Measurements from ENCODE around the gene THAP4.

THAP4 gene

GRCh38 chr2:241615041-241615440 is 21.9 kb downstream of the THAP4 start:
- H3K4me3 ChIP-seq (ENCODE audit: low read depth, low read length), result no peak overlapping the region
- no peak for DNase-seq
- no peaks in the 10 kb centered on the region for H3K36me3 ChIP-seq (replicated peaks)
- no peak overlapping the region for H3K27ac ChIP-seq
- TF ChIP-seq CTCF (IDR thresholded peaks at IDR 0.05; ENCODE audit: low read depth, low read length, missing control alignments), result no peak
- no peaks in the 10 kb centered on the region for H3K27me3 ChIP-seq (replicated peaks)
- in situ Hi-C loops (cut with HindIII; ENCODE audit: low pct_ligation_motif_present, low sequenced_read_pairs), result no loop called here

- in situ Hi-C loops (cut with HindIII; ENCODE audit: low pct_ligation_motif_present, low sequenced_read_pairs), result no loop called here
- Histone ChIP-seq H3K4me3 (ENCODE audit: low read depth, low read length) (no peak overlapping the region), H3K27me3 (replicated peaks) (no peaks in the 10 kb centered on the region), H3K27ac (no peak overlapping the region), H3K36me3 (replicated peaks) (no peaks in the 10 kb centered on the region)
- no peak for TF ChIP-seq CTCF (IDR thresholded peaks at IDR 0.05; ENCODE audit: low read depth, low read length, missing control alignments)
- no peak for DNase-seq
These were observed 23.8 kb downstream of the THAP4 start for GRCh38 chr2:241613017-241613780.

- in situ Hi-C loops (cut with HindIII; ENCODE audit: low pct_ligation_motif_present, low sequenced_read_pairs), result no loop called here
- no peak for TF ChIP-seq CTCF (IDR thresholded peaks at IDR 0.05; ENCODE audit: low read depth, low read length, missing control alignments)
- Histone ChIP-seq H3K4me3 (ENCODE audit: low read depth, low read length) (no peak overlapping the region), H3K27ac (no peak overlapping the region), H3K27me3 (replicated peaks) (no peaks in the 10 kb centered on the region), H3K36me3 (replicated peaks) (no peaks in the 10 kb centered on the region)
- no peak for DNase-seq
These were observed 24.6 kb downstream of the THAP4 start for GRCh38 chr2:241612156-241613016.

DNA sequence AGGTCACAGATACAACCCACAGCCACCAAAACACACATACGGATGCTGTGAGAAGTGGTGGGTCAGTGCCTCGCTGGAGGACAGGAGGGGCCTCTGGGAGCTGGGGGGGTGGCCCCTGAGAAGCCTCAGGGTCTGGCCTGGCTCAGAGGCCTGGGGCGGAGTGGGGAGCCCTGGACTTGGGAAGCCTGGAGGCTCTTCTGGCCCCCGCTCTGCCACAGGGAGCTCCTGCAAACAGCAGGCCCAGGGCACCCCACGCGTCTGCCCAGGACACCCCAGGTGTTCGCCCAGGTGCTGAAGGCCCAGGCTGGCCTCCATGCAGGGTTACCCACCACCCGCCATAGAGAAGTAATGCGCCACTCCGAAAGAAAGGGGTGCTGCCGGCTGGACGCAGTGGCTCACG is 25.9 kb downstream of the THAP4 start:
- Histone ChIP-seq H3K27me3 (replicated peaks) (no peaks in the 10 kb centered on the region), H3K4me3 (ENCODE audit: low read depth, low read length) (no peak overlapping the region), H3K27ac (no peak overlapping the region), H3K36me3 (replicated peaks) (peaks cover 2% of the 10 kb centered on the region)
- no peak for TF ChIP-seq CTCF (IDR thresholded peaks at IDR 0.05; ENCODE audit: low read depth, low read length, missing control alignments)
- no peak for DNase-seq
- in situ Hi-C loops (cut with HindIII; ENCODE audit: low pct_ligation_motif_present, low sequenced_read_pairs), result no loop called here

- Histone ChIP-seq H3K4me3 (ENCODE audit: low read depth, low read length) (peak overlapping the region; percentile 57), H3K36me3 (replicated peaks) (peaks cover 7% of the 10 kb centered on the region), H3K27me3 (replicated peaks) (no peaks in the 10 kb centered on the region), H3K27ac (peak overlapping the region; percentile 27)
- peak; percentile 71 for DNase-seq
- TF ChIP-seq CTCF (IDR thresholded peaks at IDR 0.05; ENCODE audit: low read depth, low read length, missing control alignments), result peak; percentile 39
- in situ Hi-C loops (cut with HindIII; ENCODE audit: low pct_ligation_motif_present, low sequenced_read_pairs), result no loop called here
These were observed 26.8 kb downstream of the THAP4 start for GRCh38 chr2:241609859-241610793.
